ENCODE data around the gene MGRN1. TPM values are rescaled to one million over a fixed set of nuclear protein-coding genes. Genes with fewer than 3 reads are reported as not detected.
"Not testable (repeated sequence)": the region's sequence is repeated elsewhere in the genome, so short reads cannot be mapped to it uniquely, and the experiment has no call there.

The MGRN1 gene
- total and polyA plus RNA-seq, 2 of the 13 experiments (the other 11 are each of a cell fraction or from before 2014, with no cell fraction given) = 11.9 to 12.6 TPM

DNA sequence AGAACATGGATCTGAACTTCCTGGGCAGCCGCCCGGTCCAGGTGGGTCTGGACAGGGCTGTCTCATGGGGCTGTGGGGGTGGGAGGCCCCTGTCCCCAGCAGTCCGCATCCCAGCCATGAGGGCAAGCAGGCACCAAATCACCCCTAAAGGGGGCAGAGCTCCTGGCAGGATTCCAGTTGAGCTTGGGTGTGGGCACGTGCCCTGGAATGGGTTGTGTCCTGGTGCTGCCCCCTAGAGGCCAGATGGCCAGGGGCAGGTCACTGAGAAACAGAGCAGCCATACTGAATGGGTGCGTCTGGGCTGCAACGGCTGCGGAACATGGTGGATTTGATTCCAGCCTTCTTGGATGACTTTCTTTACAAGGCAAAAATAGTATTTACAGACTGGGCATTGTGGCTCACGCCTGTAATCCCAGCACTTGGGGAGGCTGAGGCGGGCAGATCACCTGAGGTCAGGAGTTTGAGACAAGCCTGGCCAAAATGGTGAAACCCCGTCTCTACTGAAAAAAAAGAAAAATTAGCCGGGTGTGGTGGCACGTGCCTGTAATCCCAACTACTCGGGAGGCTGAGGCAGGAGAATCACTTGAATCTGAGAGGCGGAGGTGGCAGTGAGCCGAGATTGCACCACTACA, 25.9 kb downstream of the MGRN1 start (continued):
- TF ChIP-seq ZBTB26 (CRISPR knock-in tag; IDR thresholded peaks at IDR 0.05; ENCODE audit: borderline replicate concordance) (peak; percentile 86), ZNF614 (CRISPR knock-in tag; IDR thresholded peaks at IDR 0.05; ENCODE audit: borderline replicate concordance) (peak; percentile 27; the same call in 1 of the 2 replicates), ZNF205 (CRISPR knock-in tag; IDR thresholded peaks at IDR 0.05) (0 out of 2 replicates have a peak, but pooled peaks have one; percentile 36), RARA (CRISPR knock-in tag; IDR thresholded peaks at IDR 0.05) (0 out of 2 replicates have a peak, but pooled peaks have one; percentile 7), CTCF (CRISPR knock-in tag; IDR thresholded peaks at IDR 0.05) (peak; percentile 88), MIER2 (CRISPR knock-in tag; IDR thresholded peaks at IDR 0.05) (0 out of 2 replicates have a peak, but pooled peaks have one; percentile 28), TAF15 (IDR thresholded peaks at IDR 0.05; ENCODE audit: low read depth, low read length, poor library complexity, severe bottlenecking) (peak; percentile 78), PRDM10 (CRISPR knock-in tag; IDR thresholded peaks at IDR 0.05; ENCODE audit: low read depth) (peak; percentile 50; the same call in 1 of the 2 replicates), BHLHE40 (IDR thresholded peaks at IDR 0.05; ENCODE audit: low read length) (peak; percentile 97), ZNF788 (CRISPR knock-in tag; IDR thresholded peaks at IDR 0.05; ENCODE audit: borderline replicate concordance) (0 out of 2 replicates have a peak, but pooled peaks have one; percentile 26), LCORL (CRISPR knock-in tag; IDR thresholded peaks at IDR 0.05) (peak; percentile 56; the same call in 1 of the 2 replicates), HNRNPL (IDR thresholded peaks at IDR 0.05; ENCODE audit: low read depth, low read length) (peak; percentile 95)
- TF ChIP-seq, protein P1, sequence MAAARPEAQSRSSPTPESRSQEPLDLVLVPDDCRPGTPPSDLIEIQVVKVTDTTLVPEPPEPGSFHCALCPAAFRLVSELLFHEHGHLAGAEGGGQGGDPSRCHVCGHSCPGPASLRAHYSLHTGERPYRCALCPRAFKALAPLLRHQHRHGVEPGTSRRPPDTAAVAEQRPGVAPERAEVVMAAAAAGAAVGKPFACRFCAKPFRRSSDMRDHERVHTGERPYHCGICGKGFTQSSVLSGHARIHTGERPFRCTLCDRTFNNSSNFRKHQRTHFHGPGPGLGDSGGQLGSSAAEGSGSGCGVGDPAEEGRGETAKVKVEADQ (CRISPR knock-in tag; IDR thresholded peaks at IDR 0.05; ENCODE audit: borderline replicate concordance) = peak; percentile 31; the same call in 1 of the 2 replicates
- TF ChIP-seq, protein P2, sequence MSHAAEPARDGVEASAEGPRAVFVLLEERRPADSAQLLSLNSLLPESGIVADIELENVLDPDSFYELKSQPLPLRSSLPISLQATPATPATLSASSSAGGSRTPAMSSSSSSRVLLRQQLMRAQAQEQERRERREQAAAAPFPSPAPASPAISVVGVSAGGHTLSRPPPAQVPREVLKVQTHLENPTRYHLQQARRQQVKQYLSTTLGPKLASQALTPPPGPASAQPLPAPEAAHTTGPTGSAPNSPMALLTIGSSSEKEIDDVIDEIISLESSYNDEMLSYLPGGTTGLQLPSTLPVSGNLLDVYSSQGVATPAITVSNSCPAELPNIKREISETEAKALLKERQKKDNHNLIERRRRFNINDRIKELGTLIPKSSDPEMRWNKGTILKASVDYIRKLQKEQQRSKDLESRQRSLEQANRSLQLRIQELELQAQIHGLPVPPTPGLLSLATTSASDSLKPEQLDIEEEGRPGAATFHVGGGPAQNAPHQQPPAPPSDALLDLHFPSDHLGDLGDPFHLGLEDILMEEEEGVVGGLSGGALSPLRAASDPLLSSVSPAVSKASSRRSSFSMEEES (CRISPR knock-in tag; IDR thresholded peaks at IDR 0.05) = 0 out of 2 replicates have a peak, but pooled peaks have one; percentile 21
- TF ChIP-seq, protein P3, sequence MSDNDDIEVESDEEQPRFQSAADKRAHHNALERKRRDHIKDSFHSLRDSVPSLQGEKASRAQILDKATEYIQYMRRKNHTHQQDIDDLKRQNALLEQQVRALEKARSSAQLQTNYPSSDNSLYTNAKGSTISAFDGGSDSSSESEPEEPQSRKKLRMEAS (IDR thresholded peaks at IDR 0.05) = peak; percentile 61
- not testable (repeated sequence) for TF ChIP-seq LCORL (IDR thresholded peaks at IDR 0.05)

Data from HepG2 (cell line).